CD14-positive monocyte (primary cell): ENCODE measurements around the gene PWWP2B. TPM values are rescaled to one million over a fixed set of nuclear protein-coding genes. Genes with fewer than 3 reads are reported as not detected.

Source experiments
- DNase-seq, 3 donors: peaks; one replicate each; pipeline ENCODE4 v3.0.0-alpha.2; 2011 to 2022
- H2AFZ ChIP-seq: 2 replicates; pipeline ENCODE4 v1.6.0; 2012; ENCODE audit warnings: mild to moderate bottlenecking, low read depth, low read length, inconsistent platforms; ENCODE audit not compliant: insufficient read depth, poor library complexity, severe bottlenecking
- H3K27ac ChIP-seq, 2 donors: 1 replicate in 1 of 2; 2 replicates in 1 of 2; pipeline ENCODE4 v1.5.1; 2012 to 2013; ENCODE audit warnings: low read length in 2 of 2, control low read depth in 1 of 2, inconsistent platforms in 1 of 2, low read depth in 1 of 2, mild to moderate bottlenecking in 1 of 2
- H3K27me3 ChIP-seq, 2 donors: one replicate each; pipeline versions ENCODE4 v1.6.0 to v1.6.1; 2011 to 2013; ENCODE audit warnings: low read length in 2 of 2; ENCODE audit not compliant: control insufficient read depth in 2 of 2, insufficient read depth in 2 of 2
- H3K36me3 ChIP-seq, 2 donors: replicated peaks in 1 of 2; 1 replicate in 1 of 2; 2 replicates in 1 of 2; pipeline versions ENCODE4 v1.5.1 to v1.6.1; 2012 to 2013; ENCODE audit warnings: low read length in 2 of 2, control low read depth in 1 of 2, inconsistent platforms in 1 of 2, mild to moderate bottlenecking in 1 of 2; ENCODE audit not compliant: insufficient read depth in 2 of 2, control insufficient read depth in 1 of 2
- H3K4me1 ChIP-seq, 2 donors: 1 replicate in 1 of 2; 2 replicates in 1 of 2; pipeline versions ENCODE4 v1.5.1 to v1.6.1; 2012 to 2013; ENCODE audit warnings: low read length in 2 of 2, control low read depth in 1 of 2, inconsistent platforms in 1 of 2, mild to moderate bottlenecking in 1 of 2, moderate library complexity in 1 of 2; ENCODE audit not compliant: insufficient read depth in 2 of 2, control insufficient read depth in 1 of 2
- H3K4me2 ChIP-seq: replicated peaks from 2 replicates; pipeline ENCODE3; 2012; ENCODE audit warnings: low read length, moderate library complexity, mild to moderate bottlenecking; ENCODE audit not compliant: poor library complexity, severe bottlenecking; ENCODE audit errors: extremely low read depth
- H3K4me3 ChIP-seq, 3 experiments: fragments of 200-600 bp in 1 of 3; sonication (generic) in 1 of 3; replicated peaks in 1 of 3; 1 replicate in 2 of 3; 2 replicates in 1 of 3; pipeline ENCODE4 v1.5.1; 2011 to 2013; ENCODE audit warnings: low read length in 3 of 3, mild to moderate bottlenecking in 3 of 3, control low read depth in 2 of 3, low read depth in 2 of 3, inconsistent platforms in 1 of 3, moderate library complexity in 1 of 3
- H3K79me2 ChIP-seq: 2 replicates; pipeline ENCODE4 v1.6.0; 2012; ENCODE audit warnings: mild to moderate bottlenecking, control low read depth, inconsistent platforms, low read length, moderate library complexity; ENCODE audit not compliant: insufficient read depth
- H3K9ac ChIP-seq: 2 replicates; pipeline ENCODE4 v1.6.0; 2017; ENCODE audit warnings: low read length, mild to moderate bottlenecking; ENCODE audit not compliant: insufficient read depth, poor library complexity, severe bottlenecking
- H3K9me3 ChIP-seq, 2 donors: replicated peaks in 1 of 2; 1 replicate in 1 of 2; 2 replicates in 1 of 2; pipeline versions ENCODE4 v1.5.1 to v1.6.1; 2012 to 2013; ENCODE audit warnings: low read length in 2 of 2, control low read depth in 1 of 2; ENCODE audit not compliant: control insufficient read depth in 1 of 2, insufficient read depth in 1 of 2
- H4K20me1 ChIP-seq: 2 replicates; pipeline ENCODE4 v1.6.0; 2012; ENCODE audit warnings: mild to moderate bottlenecking, low read length, control low read depth, moderate library complexity; ENCODE audit not compliant: insufficient read depth
- H3K27ac Mint-ChIP-seq, 7 donors: one replicate each; pipeline ENCODE4 v1.8.0; 2020; ENCODE audit warnings: mild to moderate bottlenecking in 7 of 7, mixed read lengths in 7 of 7, moderate library complexity in 6 of 7, inconsistent platforms in 2 of 7
- H3K27me3 Mint-ChIP-seq, 3 donors: one replicate each; pipeline ENCODE4 v1.8.0; 2021 to 2022; ENCODE audit warnings: low read depth in 3 of 3, mild to moderate bottlenecking in 3 of 3, mixed read lengths in 3 of 3, moderate library complexity in 3 of 3, inconsistent platforms in 1 of 3
- H3K36me3 Mint-ChIP-seq, 2 donors: one replicate each; pipeline ENCODE4 v1.8.0; 2020; ENCODE audit warnings: mixed read lengths in 2 of 2, inconsistent platforms in 1 of 2, mild to moderate bottlenecking in 1 of 2
- H3K4me1 Mint-ChIP-seq: one replicate; pipeline ENCODE4 v1.8.0; 2020; ENCODE audit warnings: mild to moderate bottlenecking, mixed read lengths
- H3K4me3 Mint-ChIP-seq, 2 donors: one replicate each; pipeline ENCODE4 v1.8.0; 2020; ENCODE audit warnings: mild to moderate bottlenecking in 2 of 2, mixed read lengths in 2 of 2, moderate library complexity in 1 of 2
- H3K9me3 Mint-ChIP-seq, 7 donors: one replicate each; pipeline ENCODE4 v1.8.0; 2020 to 2022; ENCODE audit warnings: mixed read lengths in 7 of 7, mild to moderate bottlenecking in 6 of 7, moderate library complexity in 6 of 7, inconsistent platforms in 2 of 7
- CTCF ChIP-seq: fragments of 200-600 bp; IDR thresholded peaks from one replicate; pipeline ENCODE4 v1.8.0; 2022; ENCODE audit warnings: antibody characterized with exemption, mild to moderate bottlenecking
- WGBS: methylation state at CpG from one replicate; pipeline ENCODE4 v1.1.5; 2013; ENCODE audit warnings: missing lambda C conversion rate; ENCODE audit not compliant: insufficient coverage; 5-methylcytosine and 5-hydroxymethylcytosine counted together
- intact Hi-C, 2 donors: fragments of 100-400 bp; cut with micrococcal nuclease; formaldehyde crosslinking; loops; one replicate each; pipeline versions ENCODE4 v1.15.0 to v1.15.1; 2023
- polyA plus RNA-seq, 3 donors: library from polyadenylated mRNA; depleted of rRNA in 1 of 3; unstranded in 2 of 3; stranded (reverse) in 1 of 3; fragments of 300-500 nt in 2 of 3; fragments of >200 nt in 1 of 3; fragmentation: Illumina TruSeq in 2 of 3; gene quantifications; 1 replicate in 2 of 3; 2 replicates in 1 of 3; pipeline ENCODE4 v1.2.3, GENCODE V29; 2012 to 2021

PWWP2B gene
- polyA plus RNA-seq, 3 donors = 2.4 to 6.9 (median 2.7) TPM

- no peak overlapping the region for H3K4me3 Mint-ChIP-seq
- no peaks in the 10 kb centered on the region for H3K9me3 Mint-ChIP-seq
- peaks cover 87% of the 10 kb centered on the region for H3K79me2 ChIP-seq
- H3K9ac ChIP-seq = no peak overlapping the region
- H3K27me3 ChIP-seq = no peaks in the 10 kb centered on the region
- H3K27me3 Mint-ChIP-seq = peaks cover 1 to 3% (median 2%) of the 10 kb centered on the region in 3 donors
- no peaks in the 10 kb centered on the region for H3K9me3 ChIP-seq
- no peak for TF ChIP-seq CTCF
- DNase-seq = no peak
- intact Hi-C loops = no loop called here
- no peak overlapping the region for H3K27ac ChIP-seq
- H3K4me1 Mint-ChIP-seq = peaks cover 49% of the 10 kb centered on the region
- peaks cover 26 to 28% of the 10 kb centered on the region in 2 donors for H3K36me3 ChIP-seq
- no peak overlapping the region for H2AFZ ChIP-seq
- peaks cover 58% of the 10 kb centered on the region for H4K20me1 ChIP-seq
- H3K4me3 ChIP-seq = no peak overlapping the region
- 95% methylated on average over 16 of the region's 17 CpGs for WGBS
- peaks cover 27 to 48% of the 10 kb centered on the region in 2 donors for H3K36me3 Mint-ChIP-seq
- peak overlapping the region in 1 of 7 donors; percentile 37 for H3K27ac Mint-ChIP-seq
- H3K4me1 ChIP-seq = peaks cover 48 to 51% of the 10 kb centered on the region in 2 donors
- no peak overlapping the region for H3K4me2 ChIP-seq
These were observed 9.2 kb downstream of the PWWP2B start for GRCh38 chr10:132406181-132406580.

- H3K9me3 ChIP-seq = no peaks in the 10 kb centered on the region
- Mint-ChIP-seq H3K27me3 (peaks cover 1 to 3% (median 2%) of the 10 kb centered on the region in 3 donors), H3K36me3 (peaks cover 29 to 49% of the 10 kb centered on the region in 2 donors), H3K27ac (peak overlapping the region in 1 of 7 donors; percentile 83), H3K4me3 (no peak overlapping the region), H3K4me1 (peaks cover 49% of the 10 kb centered on the region), H3K9me3 (no peaks in the 10 kb centered on the region)
- peaks cover 52% of the 10 kb centered on the region for H4K20me1 ChIP-seq
- no peak for DNase-seq
- no peak overlapping the region for H3K4me3 ChIP-seq
- intact Hi-C loops = no loop called here
- H3K27me3 ChIP-seq = no peaks in the 10 kb centered on the region
- H3K9ac ChIP-seq = no peak overlapping the region
- H3K36me3 ChIP-seq = peaks cover 26 to 28% of the 10 kb centered on the region in 2 donors
- H3K4me2 ChIP-seq = no peak overlapping the region
- peak overlapping the region in 1 of 2 donors; percentile 73 for H3K27ac ChIP-seq
- TF ChIP-seq CTCF = no peak
- no peak overlapping the region for H2AFZ ChIP-seq
- peaks cover 48 to 51% of the 10 kb centered on the region in 2 donors for H3K4me1 ChIP-seq
- H3K79me2 ChIP-seq = peaks cover 87% of the 10 kb centered on the region
- 92% methylated on average over 13 of the region's 16 CpGs for WGBS
These were observed 9.8 kb downstream of the PWWP2B start for GRCh38 chr10:132406750-132407149.
